ENCODE results near the gene MAFG. TPM values are rescaled to one million over a fixed set of nuclear protein-coding genes. Genes with fewer than 3 reads are reported as not detected.

Gene MAFG
- total and polyA plus RNA-seq, 2 experiments from 2014 or later: 21.3 to 28.5 TPM

DNA sequence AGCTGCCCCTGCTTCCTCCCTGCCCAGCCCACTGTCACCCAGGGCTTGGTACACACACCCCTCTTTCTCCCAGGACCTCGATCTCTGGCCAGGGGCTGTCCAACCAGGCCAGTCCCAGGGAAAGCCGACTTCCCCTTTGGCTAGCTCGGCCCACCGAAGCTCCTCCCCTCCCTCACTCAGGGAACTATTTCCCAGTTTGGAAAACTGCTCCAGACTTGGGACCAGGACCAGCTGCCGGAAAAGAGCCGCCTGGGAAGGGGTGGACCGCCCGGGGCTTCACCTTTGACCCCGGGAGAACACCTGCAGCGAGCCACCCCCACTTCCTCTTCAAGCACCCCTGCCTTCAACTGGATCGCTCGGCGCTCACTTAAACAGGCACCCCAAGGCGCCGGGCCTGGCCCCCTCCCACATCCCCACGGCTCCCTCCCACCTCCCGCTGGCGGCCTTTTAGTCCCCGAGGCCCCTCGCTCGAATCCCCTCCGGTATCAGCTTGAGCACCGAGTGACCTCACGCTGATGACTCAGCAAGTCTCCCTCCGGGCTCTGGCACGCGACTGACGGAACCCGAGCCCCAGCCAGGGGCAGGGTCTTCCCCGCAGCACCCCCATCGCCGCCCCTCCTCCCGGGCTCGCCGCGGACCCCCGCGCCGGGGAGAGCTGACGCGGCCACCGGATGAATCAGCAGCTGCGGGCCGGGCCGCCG lies 934 bp downstream of the MAFG start:
- peak; percentile 91 for DNase-seq (ENCODE audit: low spot score)
- H3K36me3 ChIP-seq (replicated peaks; ENCODE audit: insufficient read depth, low read depth): no peaks in the 10 kb centered on the region
- H2AFZ ChIP-seq: no peak overlapping the region
- H3K9me2 ChIP-seq (replicated peaks; ENCODE audit: insufficient read depth): no peaks in the 10 kb centered on the region
- H3K79me2 ChIP-seq: peaks cover 49% of the 10 kb centered on the region
- WGBS (ENCODE audit: low lambda C conversion rate, missing lambda C conversion rate): 1% methylated on average over 28 of the region's 46 CpGs
- no peaks in the 10 kb centered on the region for H3K27me3 ChIP-seq
- H3K27ac ChIP-seq: peak overlapping the region; percentile 97
- peak overlapping the region; percentile 83 for H3K4me2 ChIP-seq
- peaks cover 46% of the 10 kb centered on the region for H3K4me1 ChIP-seq (ENCODE audit: insufficient read depth)
- TF ChIP-seq, protein P1, sequence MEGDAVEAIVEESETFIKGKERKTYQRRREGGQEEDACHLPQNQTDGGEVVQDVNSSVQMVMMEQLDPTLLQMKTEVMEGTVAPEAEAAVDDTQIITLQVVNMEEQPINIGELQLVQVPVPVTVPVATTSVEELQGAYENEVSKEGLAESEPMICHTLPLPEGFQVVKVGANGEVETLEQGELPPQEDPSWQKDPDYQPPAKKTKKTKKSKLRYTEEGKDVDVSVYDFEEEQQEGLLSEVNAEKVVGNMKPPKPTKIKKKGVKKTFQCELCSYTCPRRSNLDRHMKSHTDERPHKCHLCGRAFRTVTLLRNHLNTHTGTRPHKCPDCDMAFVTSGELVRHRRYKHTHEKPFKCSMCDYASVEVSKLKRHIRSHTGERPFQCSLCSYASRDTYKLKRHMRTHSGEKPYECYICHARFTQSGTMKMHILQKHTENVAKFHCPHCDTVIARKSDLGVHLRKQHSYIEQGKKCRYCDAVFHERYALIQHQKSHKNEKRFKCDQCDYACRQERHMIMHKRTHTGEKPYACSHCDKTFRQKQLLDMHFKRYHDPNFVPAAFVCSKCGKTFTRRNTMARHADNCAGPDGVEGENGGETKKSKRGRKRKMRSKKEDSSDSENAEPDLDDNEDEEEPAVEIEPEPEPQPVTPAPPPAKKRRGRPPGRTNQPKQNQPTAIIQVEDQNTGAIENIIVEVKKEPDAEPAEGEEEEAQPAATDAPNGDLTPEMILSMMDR (IDR thresholded peaks at IDR 0.05; ENCODE audit: poor library complexity): no peak
- TF ChIP-seq EZH2phosphoT487 (IDR thresholded peaks at IDR 0.05; ENCODE audit: low read depth, severe bottlenecking, unreplicated experiment): no peak
- TF ChIP-seq EZH2 (IDR thresholded peaks at IDR 0.05; ENCODE audit: borderline replicate concordance): no peak
- peaks cover 41% of the 10 kb centered on the region for H4K20me1 ChIP-seq (ENCODE audit: insufficient read depth, poor library complexity, severe bottlenecking)
- H3K9me3 ChIP-seq (ENCODE audit: low read depth): no peaks in the 10 kb centered on the region
- peak overlapping the region; percentile 54 for H3K4me3 ChIP-seq

DNA sequence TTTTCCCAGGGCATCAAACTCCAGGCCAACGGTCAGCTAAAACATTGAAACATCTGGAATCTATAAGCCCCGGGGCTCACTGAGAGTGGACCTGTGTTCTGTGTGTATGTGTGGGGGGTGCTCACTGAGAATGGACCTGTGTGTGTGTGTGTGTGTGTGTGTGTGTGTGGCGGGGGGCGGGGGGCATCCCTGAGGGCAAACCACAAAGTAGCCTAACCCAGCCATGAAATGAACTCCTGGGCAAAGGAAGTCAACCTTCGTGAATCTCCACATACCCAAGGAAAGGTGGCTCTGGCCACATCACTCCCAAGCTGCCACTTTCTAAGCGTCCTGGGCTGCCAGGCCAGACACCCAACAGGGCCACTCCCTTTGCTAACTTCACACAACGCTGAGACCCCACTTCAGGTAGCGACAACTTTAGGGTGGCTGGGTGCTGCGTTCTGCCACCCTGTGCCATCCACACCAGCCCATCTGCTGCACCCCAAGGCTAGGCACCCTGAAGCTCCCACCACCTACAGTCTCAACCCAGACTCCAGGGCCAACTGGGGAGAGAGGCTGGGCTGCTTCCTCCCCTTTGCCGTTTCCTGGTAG lies 1.6 kb downstream of the MAFG start:
- DNase-seq (ENCODE audit: low spot score): no peak
- H3K36me3 ChIP-seq (replicated peaks; ENCODE audit: insufficient read depth, low read depth): no peaks in the 10 kb centered on the region
- peaks cover 46% of the 10 kb centered on the region for H4K20me1 ChIP-seq (ENCODE audit: insufficient read depth, poor library complexity, severe bottlenecking)
- peak overlapping the region; percentile 83 for H3K4me2 ChIP-seq
- H3K4me1 ChIP-seq (ENCODE audit: insufficient read depth): peaks cover 46% of the 10 kb centered on the region
- WGBS (ENCODE audit: low lambda C conversion rate, missing lambda C conversion rate): 62% methylated on average over 10 of the region's 10 CpGs
- H3K4me3 ChIP-seq: no peak overlapping the region
- H2AFZ ChIP-seq: no peak overlapping the region
- TF ChIP-seq, protein P1 (IDR thresholded peaks at IDR 0.05; ENCODE audit: poor library complexity): no peak
- TF ChIP-seq EZH2phosphoT487 (IDR thresholded peaks at IDR 0.05; ENCODE audit: low read depth, severe bottlenecking, unreplicated experiment): no peak
- no peak for TF ChIP-seq EZH2 (IDR thresholded peaks at IDR 0.05; ENCODE audit: borderline replicate concordance)
- peak overlapping the region; percentile 97 for H3K27ac ChIP-seq
- H3K79me2 ChIP-seq: peaks cover 56% of the 10 kb centered on the region
- no peaks in the 10 kb centered on the region for H3K27me3 ChIP-seq
- no peaks in the 10 kb centered on the region for H3K9me3 ChIP-seq (ENCODE audit: low read depth)
- H3K9me2 ChIP-seq (replicated peaks; ENCODE audit: insufficient read depth): no peaks in the 10 kb centered on the region

DNA sequence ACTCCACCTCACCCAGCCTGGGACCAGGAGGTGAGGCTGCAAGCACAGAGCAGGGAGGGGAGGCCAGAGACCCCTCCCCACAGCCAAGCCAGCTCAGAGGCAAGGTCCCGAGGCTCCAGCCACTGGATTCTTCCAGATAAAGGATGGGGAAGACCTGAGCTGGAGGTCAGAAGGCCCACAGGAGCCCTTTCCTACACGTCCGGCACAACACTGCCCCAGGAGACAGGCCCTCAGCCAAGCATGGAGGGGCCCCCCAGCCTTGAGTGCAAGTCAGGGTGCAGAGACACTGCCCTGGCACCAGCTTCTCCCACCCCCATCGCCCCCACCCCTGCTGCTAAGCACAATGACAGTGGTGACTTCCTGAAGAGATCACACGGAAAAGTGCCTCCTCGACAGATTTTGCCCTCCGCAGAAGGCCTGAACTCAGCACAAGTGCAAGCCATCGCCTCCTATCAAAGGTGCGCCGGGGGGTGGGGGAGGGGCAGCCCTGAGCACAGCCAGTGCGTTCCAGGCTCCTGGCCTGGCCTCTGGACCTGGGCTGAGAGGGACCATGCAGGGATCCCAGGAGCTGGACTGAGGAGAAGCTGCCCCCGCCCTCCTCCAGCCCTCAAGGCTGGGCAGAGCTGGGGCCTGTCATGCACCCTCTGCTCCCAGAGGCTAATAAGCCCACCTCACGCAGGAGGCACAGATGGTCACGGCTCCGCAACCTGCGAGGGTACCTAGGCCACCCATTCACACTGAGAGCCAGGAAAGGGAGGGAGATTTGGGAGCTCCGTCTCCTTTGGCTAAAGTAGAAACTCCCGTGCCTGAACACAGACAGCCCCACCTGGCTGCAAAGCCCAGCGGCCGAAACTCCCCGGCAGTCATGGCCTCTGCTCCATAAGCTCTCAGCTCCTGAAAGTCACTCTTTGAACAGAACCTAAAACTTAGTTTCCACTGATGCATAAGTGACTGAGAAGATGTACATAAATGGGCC lies 2.7 kb downstream of the MAFG start:
- H4K20me1 ChIP-seq (ENCODE audit: insufficient read depth, poor library complexity, severe bottlenecking): peaks cover 57% of the 10 kb centered on the region
- peak overlapping the region; percentile 83 for H3K4me2 ChIP-seq
- TF ChIP-seq, protein P1 (IDR thresholded peaks at IDR 0.05; ENCODE audit: poor library complexity): no peak
- TF ChIP-seq EZH2phosphoT487 (IDR thresholded peaks at IDR 0.05; ENCODE audit: low read depth, severe bottlenecking, unreplicated experiment): no peak
- TF ChIP-seq EZH2 (IDR thresholded peaks at IDR 0.05; ENCODE audit: borderline replicate concordance): no peak
- no peak overlapping the region for H2AFZ ChIP-seq
- H3K79me2 ChIP-seq: peaks cover 67% of the 10 kb centered on the region
- H3K4me3 ChIP-seq: no peak overlapping the region
- H3K9me3 ChIP-seq (ENCODE audit: low read depth): no peaks in the 10 kb centered on the region
- H3K27ac ChIP-seq: peak overlapping the region; percentile 97
- peak; percentile 76 for DNase-seq (ENCODE audit: low spot score)
- H3K36me3 ChIP-seq (replicated peaks; ENCODE audit: insufficient read depth, low read depth): no peaks in the 10 kb centered on the region
- peaks cover 46% of the 10 kb centered on the region for H3K4me1 ChIP-seq (ENCODE audit: insufficient read depth)
- H3K27me3 ChIP-seq: no peaks in the 10 kb centered on the region
- WGBS (ENCODE audit: low lambda C conversion rate, missing lambda C conversion rate): 60% methylated on average over 19 of the region's 21 CpGs
- H3K9me2 ChIP-seq (replicated peaks; ENCODE audit: insufficient read depth): no peaks in the 10 kb centered on the region

Measured in hepatocyte (in vitro differentiated cells).